Panc1 (cell line): ENCODE measurements around the gene ING1. TPM values are rescaled to one million over a fixed set of nuclear protein-coding genes. Genes with fewer than 3 reads are reported as not detected.

Source experiments
- ATAC-seq: fragments of 200-7000 bp; cut with Tn5 transposase; 2 replicates; pipeline ENCODE4 v1.9.1; 2020; ENCODE audit warnings: mild to moderate bottlenecking, moderate library complexity
- BruUV-seq: library from RNA; stranded (reverse); fragments of 400-500 nt; replicated peaks from 2 replicates; lab custom pipeline; 2021; lab: Mats Ljungman, UMichigan
- CTCF ChIA-PET: fragments of 300-600 bp; sonication (Branson Sonifier 250); formaldehyde crosslinking; loops from one replicate; lab custom pipeline; 2022; ENCODE audit warnings: antibody characterized with exemption; lab: Charles Lee
- POLR2A ChIA-PET: fragments of 300-600 bp; sonication (Branson Sonifier 250); formaldehyde crosslinking; loops from one replicate; lab custom pipeline; 2022; ENCODE audit warnings: antibody characterized with exemption; lab: Charles Lee
- DNase-seq: peaks from one replicate; pipeline ENCODE4 v3.0.0-alpha.2; 2010; ENCODE audit warnings: low read depth, low spot score
- H3K27ac ChIP-seq: 2 replicates; pipeline ENCODE4 v1.5.1; 2011; ENCODE audit warnings: mild to moderate bottlenecking, low read length, inconsistent platforms
- H3K27me3 ChIP-seq: fragments of 200-500 bp; sonication (Bioruptor generic); 2 replicates; pipeline ENCODE4 v1.6.0; 2014; ENCODE audit warnings: low read length, inconsistent platforms; ENCODE audit not compliant: control insufficient read depth, insufficient read depth
- H3K36me3 ChIP-seq: fragments of 200-500 bp; sonication (Bioruptor generic); 2 replicates; pipeline ENCODE4 v1.5.1; 2014; ENCODE audit warnings: inconsistent platforms, mild to moderate bottlenecking, low read length, moderate library complexity; ENCODE audit not compliant: control insufficient read depth, insufficient read depth
- H3K4me1 ChIP-seq: 2 replicates; pipeline ENCODE4 v1.5.1; 2011; ENCODE audit warnings: inconsistent platforms, mild to moderate bottlenecking, low read length, moderate library complexity; ENCODE audit not compliant: control insufficient read depth, insufficient read depth
- H3K4me3 ChIP-seq, 2 experiments: 2 replicates each; pipeline ENCODE4 v1.5.1; 2011 to 2012; ENCODE audit warnings: low read depth in 2 of 2, low read length in 2 of 2, mild to moderate bottlenecking in 2 of 2, inconsistent platforms in 1 of 2, moderate library complexity in 1 of 2
- H3K9me3 ChIP-seq: fragments of 200-500 bp; sonication (Bioruptor generic); 2 replicates; pipeline ENCODE4 v1.5.1; 2014; ENCODE audit warnings: low read depth, mild to moderate bottlenecking, inconsistent platforms, low read length, moderate library complexity; ENCODE audit not compliant: control insufficient read depth, insufficient read depth
- POLR2AphosphoS5 ChIP-seq: IDR thresholded peaks from 2 replicates; pipeline ENCODE4 v1.6.1; 2012; ENCODE audit warnings: mild to moderate bottlenecking, low read depth, low read length, moderate library complexity
- SIN3A ChIP-seq: IDR thresholded peaks from 2 replicates; pipeline ENCODE4 v1.6.1; 2012; ENCODE audit warnings: low read depth, mild to moderate bottlenecking, low read length, moderate library complexity, borderline replicate concordance; ENCODE audit not compliant: insufficient read depth
- TCF7L2 ChIP-seq: IDR thresholded peaks from 2 replicates; pipeline ENCODE4 v1.6.1; 2011; ENCODE audit warnings: mild to moderate bottlenecking, low read depth, low read length, inconsistent platforms
- in situ Hi-C: cut with HindIII; loops from 2 replicates; pipeline ENCODE4 v1.10.0; 2016; ENCODE audit warnings: low sequenced_read_pairs, low pct_unique_long_range_greater_than_20kb
- intact Hi-C: fragments of 100-400 bp; cut with micrococcal nuclease; formaldehyde crosslinking; loops from one replicate; pipeline ENCODE4 v1.10.0; 2022; ENCODE audit not compliant: unreplicated experiment
- total RNA-seq: library from RNA; stranded (reverse); gene quantifications from one replicate; pipeline ENCODE4 v1.2.1, GENCODE V29; 2021; ENCODE audit not compliant: unreplicated experiment
- TF ChIP-seq, protein P1 (sequence below): fragments of 450-650 bp; IDR thresholded peaks from 2 replicates; pipeline ENCODE4 v1.5.1; 2017; ENCODE audit warnings: mild to moderate bottlenecking
- TF ChIP-seq, protein P2 (sequence below), 2 experiments: IDR thresholded peaks; 2 replicates each; pipeline ENCODE4 v1.6.1; 2011 to 2012; ENCODE audit warnings: low read depth in 2 of 2, control low read depth in 1 of 2, low read length in 1 of 2, mild to moderate bottlenecking in 1 of 2, moderate library complexity in 1 of 2; ENCODE audit not compliant: insufficient read depth in 1 of 2

ING1 gene
- total RNA-seq, 1 experiment from 2014 or later = 9.2 TPM

DNA sequence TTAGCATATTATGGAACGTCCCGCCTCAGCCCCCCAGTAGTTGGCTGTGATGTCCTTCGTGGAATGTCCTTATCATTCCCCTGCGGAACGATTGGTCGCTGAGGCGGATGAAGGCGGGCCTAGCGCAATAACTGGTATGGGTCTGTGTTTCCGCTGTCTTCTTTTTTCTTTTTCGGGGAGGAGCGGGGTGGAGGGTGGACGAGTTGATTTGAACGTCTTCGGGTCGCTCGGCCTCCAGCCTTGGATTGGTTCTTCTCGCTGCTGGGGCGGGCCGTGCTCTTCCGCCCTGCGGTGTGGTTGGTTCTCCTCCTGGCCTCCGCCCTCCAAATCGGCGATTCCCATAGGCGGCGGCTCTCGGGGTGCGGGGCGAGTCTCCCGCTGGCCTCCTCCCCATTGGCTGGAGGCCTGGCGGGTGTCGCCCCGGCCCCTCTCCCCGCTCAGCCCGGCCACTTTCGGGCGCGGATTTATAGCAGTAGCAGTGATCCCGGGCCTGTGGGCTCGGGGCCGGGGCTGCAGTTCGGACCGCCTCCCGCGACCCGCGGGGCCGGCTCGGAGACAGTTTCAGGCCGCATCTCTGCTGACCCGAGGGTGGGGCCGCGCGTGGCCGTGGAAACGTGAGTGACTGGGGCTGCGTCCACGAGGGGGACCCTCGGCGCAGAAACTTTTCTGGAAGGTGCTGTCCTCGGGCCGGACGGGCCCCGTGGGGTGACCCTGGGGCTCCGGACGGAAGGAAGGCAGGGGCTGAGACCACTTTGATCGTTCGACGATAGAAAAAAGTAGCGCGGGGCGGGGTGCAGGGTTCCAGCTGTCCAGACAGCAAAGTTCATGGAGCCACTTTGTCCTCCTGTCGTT is 2.1 kb downstream of the ING1 start:
- ChIA-PET POLR2A (interaction anchor here (0.7 kb wide), 1 partner anchor 80 kb away, joined by 6 read pairs; no protein-coding TSS in a partner anchor), CTCF (no interaction called here)
- no peak; the same call in 1 of the 2 replicates for TF ChIP-seq SIN3A
- TF ChIP-seq, protein P1, sequence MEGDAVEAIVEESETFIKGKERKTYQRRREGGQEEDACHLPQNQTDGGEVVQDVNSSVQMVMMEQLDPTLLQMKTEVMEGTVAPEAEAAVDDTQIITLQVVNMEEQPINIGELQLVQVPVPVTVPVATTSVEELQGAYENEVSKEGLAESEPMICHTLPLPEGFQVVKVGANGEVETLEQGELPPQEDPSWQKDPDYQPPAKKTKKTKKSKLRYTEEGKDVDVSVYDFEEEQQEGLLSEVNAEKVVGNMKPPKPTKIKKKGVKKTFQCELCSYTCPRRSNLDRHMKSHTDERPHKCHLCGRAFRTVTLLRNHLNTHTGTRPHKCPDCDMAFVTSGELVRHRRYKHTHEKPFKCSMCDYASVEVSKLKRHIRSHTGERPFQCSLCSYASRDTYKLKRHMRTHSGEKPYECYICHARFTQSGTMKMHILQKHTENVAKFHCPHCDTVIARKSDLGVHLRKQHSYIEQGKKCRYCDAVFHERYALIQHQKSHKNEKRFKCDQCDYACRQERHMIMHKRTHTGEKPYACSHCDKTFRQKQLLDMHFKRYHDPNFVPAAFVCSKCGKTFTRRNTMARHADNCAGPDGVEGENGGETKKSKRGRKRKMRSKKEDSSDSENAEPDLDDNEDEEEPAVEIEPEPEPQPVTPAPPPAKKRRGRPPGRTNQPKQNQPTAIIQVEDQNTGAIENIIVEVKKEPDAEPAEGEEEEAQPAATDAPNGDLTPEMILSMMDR = 0 out of 2 replicates have a peak, but pooled peaks have one; percentile 15
- TF ChIP-seq, protein P2, sequence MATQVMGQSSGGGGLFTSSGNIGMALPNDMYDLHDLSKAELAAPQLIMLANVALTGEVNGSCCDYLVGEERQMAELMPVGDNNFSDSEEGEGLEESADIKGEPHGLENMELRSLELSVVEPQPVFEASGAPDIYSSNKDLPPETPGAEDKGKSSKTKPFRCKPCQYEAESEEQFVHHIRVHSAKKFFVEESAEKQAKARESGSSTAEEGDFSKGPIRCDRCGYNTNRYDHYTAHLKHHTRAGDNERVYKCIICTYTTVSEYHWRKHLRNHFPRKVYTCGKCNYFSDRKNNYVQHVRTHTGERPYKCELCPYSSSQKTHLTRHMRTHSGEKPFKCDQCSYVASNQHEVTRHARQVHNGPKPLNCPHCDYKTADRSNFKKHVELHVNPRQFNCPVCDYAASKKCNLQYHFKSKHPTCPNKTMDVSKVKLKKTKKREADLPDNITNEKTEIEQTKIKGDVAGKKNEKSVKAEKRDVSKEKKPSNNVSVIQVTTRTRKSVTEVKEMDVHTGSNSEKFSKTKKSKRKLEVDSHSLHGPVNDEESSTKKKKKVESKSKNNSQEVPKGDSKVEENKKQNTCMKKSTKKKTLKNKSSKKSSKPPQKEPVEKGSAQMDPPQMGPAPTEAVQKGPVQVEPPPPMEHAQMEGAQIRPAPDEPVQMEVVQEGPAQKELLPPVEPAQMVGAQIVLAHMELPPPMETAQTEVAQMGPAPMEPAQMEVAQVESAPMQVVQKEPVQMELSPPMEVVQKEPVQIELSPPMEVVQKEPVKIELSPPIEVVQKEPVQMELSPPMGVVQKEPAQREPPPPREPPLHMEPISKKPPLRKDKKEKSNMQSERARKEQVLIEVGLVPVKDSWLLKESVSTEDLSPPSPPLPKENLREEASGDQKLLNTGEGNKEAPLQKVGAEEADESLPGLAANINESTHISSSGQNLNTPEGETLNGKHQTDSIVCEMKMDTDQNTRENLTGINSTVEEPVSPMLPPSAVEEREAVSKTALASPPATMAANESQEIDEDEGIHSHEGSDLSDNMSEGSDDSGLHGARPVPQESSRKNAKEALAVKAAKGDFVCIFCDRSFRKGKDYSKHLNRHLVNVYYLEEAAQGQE (IDR thresholded peaks at IDR 0.05; ENCODE audit: insufficient read depth in 1 of 2, low read depth in 2 of 2, low read length in 1 of 2) = no peak
- peak; percentile 2; the same call in 1 of the 2 replicates for TF ChIP-seq POLR2AphosphoS5
- no peak; the same call in 1 of the 2 replicates for TF ChIP-seq TCF7L2
- DNase-seq = peak; percentile 91
- in situ Hi-C loops = no loop called here
- H3K9me3 ChIP-seq = no peaks in the 10 kb centered on the region
- H3K27me3 ChIP-seq = no peaks in the 10 kb centered on the region
- no peaks in the 10 kb centered on the region; the same call in 1 of the 2 replicates for H3K4me1 ChIP-seq
- ATAC-seq = peak; percentile 79
- H3K4me3 ChIP-seq = peak overlapping the region; percentile 81 to 82
- peak overlapping the region; percentile 79 for H3K27ac ChIP-seq
- peaks cover 9% of the 10 kb centered on the region; the same call in 1 of the 2 replicates for H3K36me3 ChIP-seq
- intact Hi-C loops = no loop called here
- BruUV-seq = TSS peak; percentile 70

DNA sequence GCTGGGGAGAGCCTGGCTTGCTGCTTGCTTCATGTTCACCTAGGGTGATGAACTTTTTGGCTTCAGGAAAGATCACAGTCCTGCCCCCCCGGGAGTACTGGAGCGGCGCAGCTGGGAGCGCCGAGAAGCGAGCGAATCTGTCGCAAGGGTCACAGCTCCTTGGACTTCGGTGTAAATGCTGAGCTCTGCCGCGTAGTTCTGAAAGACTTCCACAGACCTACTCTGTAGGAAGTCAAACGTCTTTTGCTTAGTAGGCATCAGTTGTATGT is 2.7 kb downstream of the ING1 start:
- TF ChIP-seq, protein P1 = no peak
- no peak for TF ChIP-seq POLR2AphosphoS5
- no peak for TF ChIP-seq TCF7L2
- TF ChIP-seq, protein P2 (IDR thresholded peaks at IDR 0.05; ENCODE audit: insufficient read depth in 1 of 2, low read depth in 2 of 2, low read length in 1 of 2) = no peak
- TF ChIP-seq SIN3A = no peak
- DNase-seq (no peak), ATAC-seq (no peak)
- H3K36me3 ChIP-seq = peaks cover 9% of the 10 kb centered on the region; the same call in 1 of the 2 replicates
- BruUV-seq = no TSS peak
- no peaks in the 10 kb centered on the region for H3K9me3 ChIP-seq
- peak overlapping the region; percentile 79 for H3K27ac ChIP-seq
- ChIA-PET CTCF (no interaction called here), POLR2A (no interaction called here)
- in situ Hi-C loops (no loop called here), intact Hi-C loops (no loop called here)
- no peaks in the 10 kb centered on the region for H3K27me3 ChIP-seq
- peak overlapping the region; percentile 81 to 82 for H3K4me3 ChIP-seq
- no peaks in the 10 kb centered on the region; the same call in 1 of the 2 replicates for H3K4me1 ChIP-seq
